EH (cell line): ENCODE results near the gene GABRB1.

ENCODE experiments used
- DNase-seq: peaks from one replicate; pipeline ENCODE4 v3.0.0-alpha.2; 2015; ENCODE audit warnings: low read depth

The GABRB1 gene

DNA sequence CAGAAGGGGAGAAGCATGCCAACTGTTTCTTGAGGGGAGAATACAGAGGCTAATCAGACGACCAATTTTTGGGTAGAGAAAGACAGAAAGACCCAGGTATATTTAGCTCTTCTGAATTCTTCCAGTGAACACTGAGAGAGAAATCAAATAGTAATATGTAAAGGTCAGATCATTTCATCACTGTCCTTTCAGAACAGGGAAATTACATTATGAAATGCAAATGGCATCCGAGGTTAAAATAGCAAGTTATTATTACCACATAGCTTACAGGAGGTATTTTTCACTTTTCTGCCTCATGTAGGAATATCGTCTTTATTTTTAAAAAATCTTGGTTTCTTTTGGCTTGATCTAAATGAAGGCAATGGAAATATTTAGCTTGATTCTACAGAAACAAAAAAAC is 18.0 kb downstream of the GABRB1 start:
- DNase-seq = no peak

DNA sequence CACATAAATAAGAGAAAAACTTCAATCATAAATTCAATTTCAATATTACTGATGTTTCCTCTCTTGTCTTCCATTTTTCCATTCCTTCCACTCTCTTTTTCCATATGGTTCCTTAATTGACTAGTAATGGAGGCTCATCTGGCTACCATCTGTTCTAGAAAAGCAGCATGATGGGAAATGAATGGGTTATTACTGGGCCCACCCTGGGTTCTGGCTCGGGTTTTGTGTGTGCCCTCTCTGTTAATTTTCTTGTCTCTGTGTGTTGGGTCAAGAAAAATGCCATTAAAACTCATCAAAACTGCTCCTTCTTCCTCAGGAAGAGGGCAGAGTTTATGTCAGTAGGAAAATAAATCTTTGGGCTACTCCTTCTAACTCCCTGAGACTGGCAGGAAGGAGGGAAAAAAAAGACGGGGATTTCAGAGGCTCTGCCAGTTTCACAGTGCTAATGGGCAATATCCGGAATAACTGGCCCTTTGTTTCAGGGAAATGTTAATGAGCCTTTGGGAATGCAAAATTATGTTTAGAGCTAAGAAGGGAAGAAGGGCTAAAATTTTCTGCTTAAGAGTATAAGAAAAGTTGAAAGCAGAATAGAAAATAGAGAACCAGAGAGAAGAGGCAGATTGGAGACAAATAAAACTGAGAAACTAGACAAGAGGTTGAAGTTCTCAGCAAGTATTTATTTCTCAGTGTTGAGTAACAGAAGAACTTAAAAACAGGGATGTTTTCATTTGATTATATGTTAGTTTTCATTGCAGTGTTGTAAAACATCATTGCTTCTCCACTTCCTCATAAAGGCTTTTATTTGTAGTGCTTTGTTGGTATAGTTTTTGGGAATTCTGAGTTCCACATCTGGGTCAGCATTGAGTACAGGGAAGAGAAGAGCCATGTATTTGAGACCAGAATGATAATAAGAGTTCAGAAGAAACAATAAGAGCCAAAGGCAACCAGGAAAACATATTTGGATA is 19.7 kb downstream of the GABRB1 start:
- no peak for DNase-seq

DNA sequence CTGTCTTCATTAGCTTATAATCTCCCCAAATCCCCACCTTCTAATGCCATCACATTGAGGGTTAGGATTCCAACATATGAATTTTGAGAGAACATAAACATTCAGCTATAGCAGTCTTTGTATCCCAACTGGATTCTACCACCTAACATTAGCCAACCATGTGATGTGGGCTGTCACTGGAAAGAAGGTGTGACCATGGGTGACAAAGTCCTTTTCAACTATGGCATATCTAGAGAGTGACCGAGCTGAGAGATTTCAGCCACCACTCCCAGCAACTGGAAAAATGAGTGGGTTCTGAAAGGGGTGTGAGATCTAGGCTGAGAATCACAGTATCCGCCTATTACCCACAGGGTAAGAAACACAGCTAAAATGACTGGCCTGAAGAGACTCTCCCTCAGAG is 22.1 kb downstream of the GABRB1 start:
- DNase-seq = no peak

DNA sequence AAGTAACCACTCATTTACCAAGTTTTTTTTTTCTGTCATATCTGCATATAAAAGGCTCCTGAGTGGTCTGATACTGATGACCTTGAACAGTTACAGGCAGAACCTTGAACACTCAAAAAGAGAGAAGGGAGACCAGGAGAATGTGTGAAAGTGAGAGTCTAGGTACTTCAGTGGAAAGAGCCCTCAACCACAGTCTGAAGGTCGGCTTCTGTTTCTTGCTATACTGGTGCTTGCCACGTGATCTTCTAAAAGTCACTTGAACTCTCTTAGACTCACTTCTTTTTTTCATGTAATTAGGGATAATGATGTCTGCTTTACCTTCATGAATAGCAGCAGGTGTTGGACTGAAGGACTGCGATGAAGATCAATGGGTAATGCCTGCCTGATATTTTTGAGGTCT is 22.8 kb downstream of the GABRB1 start:
- no peak for DNase-seq

DNA sequence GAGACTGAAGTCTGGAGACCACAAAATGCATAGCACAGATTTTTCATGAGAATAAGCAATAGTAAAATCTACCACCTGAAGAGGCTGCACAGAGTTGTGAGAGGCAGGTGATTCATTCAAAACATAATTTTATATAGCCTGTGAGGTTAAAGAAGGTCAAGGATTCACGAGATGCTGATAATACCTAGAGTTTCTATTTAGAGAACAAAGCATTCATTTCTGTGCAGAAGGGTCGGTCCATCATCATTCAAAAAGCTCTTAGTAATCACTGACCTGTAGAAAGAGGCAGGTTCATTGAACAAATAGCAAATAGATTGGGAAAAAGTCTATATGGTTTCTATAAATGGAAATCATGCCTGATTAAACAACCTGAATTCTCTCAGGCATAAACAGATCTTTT is 26.6 kb downstream of the GABRB1 start:
- DNase-seq = no peak

DNA sequence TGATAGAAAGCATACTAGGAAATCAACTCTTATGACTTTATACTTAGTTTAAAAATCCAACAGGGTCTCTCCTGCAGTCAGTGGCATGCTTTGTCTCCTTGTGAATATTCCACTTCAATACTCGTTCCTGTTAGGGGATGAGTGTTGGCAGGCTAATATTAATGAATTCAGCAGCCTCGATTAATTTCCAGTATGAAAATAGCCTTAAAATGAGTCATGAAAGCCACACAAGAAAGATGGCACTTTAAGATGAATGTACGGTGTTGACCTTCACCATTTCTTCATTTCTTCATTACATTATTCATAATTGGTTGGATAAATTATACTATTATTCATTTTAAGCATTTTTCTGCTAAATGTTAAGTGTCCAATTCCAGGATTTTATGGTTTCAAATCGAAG is 29.2 kb downstream of the GABRB1 start:
- DNase-seq = no peak

DNA sequence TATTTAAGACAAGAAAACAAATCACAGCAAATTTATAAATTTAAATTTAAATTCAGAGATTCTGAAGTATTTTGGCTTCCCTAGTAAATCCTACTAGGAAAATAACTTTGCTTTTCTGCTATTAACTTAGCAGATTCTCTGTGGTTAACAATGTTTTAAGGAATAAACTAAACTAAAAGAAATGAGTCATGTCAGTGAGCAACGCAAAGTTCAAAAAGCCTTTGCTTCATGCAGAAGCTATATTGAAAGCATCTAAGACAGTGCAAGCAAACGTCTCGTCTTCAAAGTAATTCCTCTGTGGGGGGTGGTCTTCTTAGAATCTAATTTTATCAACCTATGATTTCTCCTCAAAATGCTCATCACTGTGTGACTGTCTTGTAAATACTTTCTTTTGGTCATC is 30.1 kb downstream of the GABRB1 start:
- DNase-seq = peak; percentile 37

DNA sequence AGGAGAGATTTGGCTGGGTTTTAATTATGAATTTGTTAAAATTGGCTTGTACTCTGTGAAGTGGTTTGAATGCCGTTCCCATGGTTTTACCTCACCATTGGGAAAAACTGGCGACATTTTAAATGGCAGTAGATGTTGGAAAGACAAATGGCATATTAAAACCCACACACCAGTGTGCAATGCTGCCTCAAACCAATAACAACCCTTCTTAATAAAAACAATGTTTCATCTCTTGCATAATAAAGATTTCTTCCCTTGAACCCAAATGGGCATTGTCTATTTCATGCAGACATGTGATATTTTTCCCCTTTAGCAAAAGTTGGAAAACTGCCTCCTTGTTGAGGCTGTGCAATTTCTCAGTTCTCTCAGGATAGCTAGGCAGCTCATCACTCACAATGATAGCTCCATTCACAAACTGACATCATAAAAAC is 33.7 kb downstream of the GABRB1 start:
- DNase-seq = no peak

DNA sequence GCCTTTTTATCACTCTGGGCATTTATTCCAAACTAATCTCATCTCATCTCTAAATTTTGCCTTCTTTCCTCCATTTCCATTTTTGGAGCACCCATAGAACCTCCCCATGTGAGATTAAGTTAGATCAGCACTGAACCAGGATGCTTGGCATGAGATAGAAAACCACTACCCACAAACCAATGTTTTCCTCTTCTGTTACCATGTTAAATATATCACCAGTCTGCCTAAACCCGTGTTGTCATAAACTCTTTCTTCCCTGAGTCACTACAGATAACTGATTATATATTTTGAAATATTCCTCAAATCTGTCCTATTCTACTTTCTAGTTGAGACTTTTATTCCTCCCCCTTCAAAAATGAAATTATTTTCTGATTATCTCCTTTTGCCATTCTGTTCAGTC is 37.6 kb downstream of the GABRB1 start:
- no peak for DNase-seq

DNA sequence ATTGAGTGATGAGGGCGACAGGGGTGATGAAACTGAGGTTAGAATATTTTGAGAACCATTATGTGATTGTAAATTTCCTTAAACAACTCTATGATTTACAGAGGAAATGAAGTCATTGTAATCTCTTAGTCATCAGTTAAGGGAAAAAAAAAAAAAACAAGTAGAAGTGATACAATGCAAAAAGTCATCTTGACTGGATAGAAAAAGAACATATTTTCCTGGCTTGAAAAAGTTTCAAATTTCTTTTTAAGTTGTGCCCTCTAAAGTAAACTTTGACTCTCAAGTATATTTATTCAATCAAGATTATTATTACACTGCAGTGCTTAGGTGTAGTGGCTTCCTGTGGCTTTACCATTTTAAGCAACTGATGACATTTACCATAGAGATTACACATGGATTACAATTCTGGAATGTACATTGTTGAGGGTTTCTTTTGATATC is 40.6 kb downstream of the GABRB1 start:
- DNase-seq = peak; percentile 66

DNA sequence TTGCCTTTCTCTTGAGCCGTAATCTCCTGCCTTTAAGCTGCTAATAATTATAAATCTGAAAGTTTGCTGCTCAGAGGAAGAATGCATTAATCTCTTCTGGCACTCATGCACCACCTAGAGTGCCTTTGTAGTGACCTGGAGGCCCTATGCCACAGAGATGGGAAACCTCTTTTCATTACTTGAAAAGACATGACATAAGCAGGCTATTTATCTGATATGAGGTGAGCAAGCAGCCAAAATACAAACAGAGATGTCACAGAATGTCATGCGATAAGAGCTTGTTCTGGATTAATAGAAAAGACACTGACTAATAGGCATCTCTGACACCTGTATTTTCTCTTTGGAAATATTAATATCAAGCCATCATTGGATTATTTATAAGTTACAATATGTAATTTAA is 42.3 kb downstream of the GABRB1 start:
- DNase-seq = no peak

DNA sequence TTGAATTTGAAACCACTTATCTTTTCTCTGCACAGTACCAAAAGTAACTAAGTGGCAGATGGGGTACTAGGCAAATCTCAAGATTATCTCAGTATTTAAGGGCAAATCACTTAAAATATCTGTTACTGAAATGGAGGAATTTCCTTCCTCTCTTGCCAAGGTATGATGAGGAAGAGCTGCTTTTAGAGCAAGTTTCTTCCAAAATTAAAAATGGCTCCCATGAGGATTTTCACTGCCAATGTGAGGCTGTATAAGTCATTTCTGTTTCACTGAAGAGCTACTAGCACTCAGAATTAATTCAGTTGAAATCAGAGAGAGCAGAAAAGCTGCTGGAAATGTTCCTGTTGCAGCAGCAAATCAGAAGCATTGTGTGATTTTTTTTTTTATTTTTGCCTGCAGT is 43.4 kb downstream of the GABRB1 start:
- DNase-seq = no peak

DNA sequence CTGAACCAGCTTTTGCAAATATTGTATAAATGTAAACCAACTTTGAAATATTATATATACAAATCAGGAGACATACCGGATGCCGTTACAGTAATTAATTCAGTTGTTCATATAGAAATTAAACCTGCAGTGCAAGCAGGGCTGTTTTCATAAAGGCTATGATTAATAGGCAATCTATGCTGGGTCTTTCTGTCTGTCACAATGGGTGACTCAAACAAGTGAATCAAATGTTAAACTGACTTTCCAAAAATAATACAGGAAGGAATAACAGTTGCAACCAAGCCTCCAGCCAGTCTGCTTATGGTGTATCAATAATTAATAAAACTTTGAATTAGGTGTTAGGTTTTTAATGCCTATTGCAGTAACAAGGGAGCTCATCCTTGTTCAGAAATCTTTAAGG is 43.9 kb downstream of the GABRB1 start:
- peak; percentile 45 for DNase-seq

DNA sequence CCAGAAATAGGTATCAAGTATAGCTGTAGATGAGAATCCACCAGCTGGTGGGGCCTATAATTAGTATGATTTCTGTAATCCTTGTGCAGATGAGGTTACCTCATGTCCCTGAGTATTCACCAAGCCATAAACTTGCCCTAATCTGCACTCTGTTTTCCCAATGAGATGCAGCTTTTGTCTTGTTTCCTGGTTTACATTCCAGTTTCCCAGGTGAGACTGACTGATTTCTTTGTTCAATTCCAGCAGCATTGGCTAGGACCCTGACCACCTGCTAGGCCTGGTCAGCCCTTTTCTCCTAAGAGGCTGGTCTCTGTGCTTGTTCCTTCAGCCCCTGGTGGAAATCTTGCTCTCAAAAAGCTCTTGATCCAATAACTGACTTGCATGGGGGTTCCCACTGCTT is 44.6 kb downstream of the GABRB1 start:
- no peak for DNase-seq

DNA sequence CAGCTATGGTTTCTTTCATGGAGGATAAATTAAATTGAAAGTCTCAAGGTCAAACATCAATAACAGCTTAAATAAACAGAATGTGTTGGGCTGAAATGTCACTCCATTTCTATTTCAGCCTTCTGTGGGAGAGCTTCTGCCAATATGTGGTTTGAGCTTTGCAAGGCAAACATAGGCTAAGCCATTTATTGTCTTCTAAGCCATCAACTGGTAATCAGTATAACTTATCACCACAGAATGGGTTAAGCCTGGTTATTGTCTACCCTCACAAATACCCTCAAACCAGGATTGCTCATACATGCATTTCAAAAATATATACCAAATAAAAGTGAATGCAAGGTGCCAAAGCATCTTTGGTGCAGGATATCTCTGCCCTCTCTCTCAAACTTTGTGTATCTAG is 52.7 kb downstream of the GABRB1 start:
- DNase-seq = no peak

DNA sequence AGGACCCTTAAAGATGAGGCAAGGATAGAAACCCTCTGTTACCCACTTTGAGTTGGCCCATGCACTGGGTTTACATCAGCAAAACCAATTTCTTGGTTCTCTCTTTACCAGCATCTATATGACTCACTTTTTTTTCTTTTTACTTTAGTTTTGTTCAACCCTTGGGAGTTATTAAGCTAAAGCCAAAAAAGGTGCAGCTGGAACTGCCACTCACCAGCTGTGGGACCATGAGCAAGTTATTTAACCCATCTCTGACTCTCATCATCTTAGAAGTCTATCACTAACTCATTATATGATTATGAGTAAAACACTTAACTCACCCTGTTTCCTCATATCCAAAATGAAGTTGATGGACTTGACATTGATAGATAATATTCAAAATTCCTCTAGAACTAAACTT is 53.4 kb downstream of the GABRB1 start:
- DNase-seq = no peak

DNA sequence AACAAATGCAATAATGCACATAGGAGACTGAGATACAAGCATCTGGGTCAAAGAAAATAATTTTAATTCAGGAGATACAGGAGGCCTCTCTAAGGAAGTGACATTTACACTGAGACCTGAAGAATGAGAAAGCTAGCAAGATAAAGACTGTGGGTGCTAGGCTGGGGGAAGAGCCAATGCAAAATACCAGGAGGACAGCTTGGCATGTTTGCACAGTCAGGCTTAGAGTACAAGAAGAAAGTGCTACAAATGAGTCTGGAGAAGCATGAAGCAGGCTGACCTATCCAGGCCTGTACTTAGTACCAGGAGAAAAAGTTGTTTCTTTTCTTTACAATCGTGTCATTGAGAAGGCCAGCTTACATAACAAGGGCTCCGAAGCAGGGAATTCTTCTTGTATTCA is 56.9 kb downstream of the GABRB1 start:
- no peak for DNase-seq

DNA sequence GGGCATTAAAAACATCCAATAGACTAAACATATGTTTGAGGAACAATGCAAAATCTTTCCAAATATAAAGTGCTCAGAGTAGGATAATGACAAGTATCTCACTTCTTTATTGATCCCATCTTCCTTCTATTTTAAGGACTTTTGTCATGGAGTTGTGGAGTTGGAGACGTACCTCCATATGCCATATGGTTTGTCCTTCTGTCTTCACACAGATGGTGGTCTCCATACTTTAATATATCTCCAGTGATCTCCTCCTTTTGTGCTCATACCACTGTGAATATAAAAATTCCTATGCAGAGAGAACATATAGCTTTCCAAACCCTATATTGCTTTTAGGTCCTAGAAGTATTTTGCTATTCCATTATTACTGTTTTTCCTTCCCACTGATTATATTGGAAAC is 64.5 kb downstream of the GABRB1 start:
- DNase-seq = no peak

DNA sequence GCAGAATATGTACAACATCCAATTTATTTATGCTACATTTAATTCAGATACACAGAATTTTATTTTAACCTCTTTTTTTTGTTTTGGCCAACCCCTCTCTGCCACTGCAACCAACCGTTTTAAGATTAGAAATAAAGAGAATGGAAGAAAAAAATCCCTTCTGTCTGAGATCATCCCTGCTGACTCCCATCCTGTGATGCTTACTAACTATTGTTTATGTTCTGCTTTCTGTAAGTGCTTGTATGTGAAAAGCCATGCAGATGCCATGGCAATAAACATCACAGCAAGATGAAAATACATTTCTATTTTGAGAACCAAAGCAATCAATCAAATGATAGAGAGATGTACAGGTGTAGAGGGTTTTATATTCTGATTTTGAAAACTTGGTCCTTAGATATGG is 70.1 kb downstream of the GABRB1 start:
- DNase-seq = no peak

DNA sequence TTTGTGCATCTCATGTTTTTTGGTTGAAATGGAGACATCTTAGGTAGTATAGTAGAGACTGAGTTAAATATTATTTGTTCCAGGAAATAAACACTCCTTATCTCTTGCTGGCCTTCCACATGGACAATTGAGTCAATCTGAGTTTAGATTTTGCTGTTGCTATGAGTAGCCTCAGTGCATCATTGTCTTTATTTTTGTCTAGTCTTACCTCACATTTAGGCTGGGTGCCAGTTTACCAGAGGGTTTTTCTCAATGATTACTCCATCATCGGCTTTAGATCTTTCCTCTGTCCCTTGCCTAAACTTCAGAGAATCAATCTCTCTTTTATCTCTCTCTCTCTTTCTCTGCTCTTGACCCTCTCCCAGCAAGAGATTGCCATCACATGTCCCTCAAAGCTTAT is 73.6 kb downstream of the GABRB1 start:
- no peak for DNase-seq

DNA sequence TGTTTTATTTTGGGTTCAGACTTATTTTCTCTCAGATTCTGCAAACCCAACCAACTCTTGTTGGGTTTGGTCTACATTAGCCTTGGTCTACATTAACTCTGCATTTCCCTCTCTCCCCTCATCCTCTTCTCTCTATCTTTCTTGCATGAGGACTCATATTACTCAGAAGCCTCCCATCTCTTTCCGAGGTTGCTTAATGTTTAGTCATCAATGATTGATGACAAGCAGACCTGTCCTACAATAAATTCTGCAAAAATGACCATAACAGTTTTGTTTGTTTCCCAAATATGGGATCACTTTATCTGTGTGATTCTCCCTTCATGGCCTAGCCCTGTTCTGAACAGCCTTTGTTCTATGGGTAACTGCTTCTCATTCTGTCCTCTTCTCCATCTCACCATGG is 75.2 kb downstream of the GABRB1 start:
- DNase-seq = no peak

DNA sequence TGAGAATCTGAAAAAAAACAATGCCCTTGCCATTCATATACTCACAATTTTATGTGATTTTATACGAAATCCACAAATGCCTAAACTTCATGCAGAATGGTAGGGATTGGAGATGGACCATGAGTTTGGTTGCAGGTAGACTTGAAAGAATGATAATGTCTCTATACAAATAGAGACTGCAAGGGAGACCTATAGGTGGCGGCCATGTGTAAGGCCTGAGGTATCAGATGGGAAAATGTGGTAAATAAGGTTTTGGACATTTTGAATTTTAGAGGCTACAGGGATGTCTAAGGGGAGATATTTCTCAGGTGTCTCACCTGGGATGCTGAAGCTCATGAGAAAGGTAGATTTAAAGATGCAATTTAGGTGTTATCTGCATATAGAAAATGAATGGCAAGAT is 78.0 kb downstream of the GABRB1 start:
- DNase-seq = no peak

DNA sequence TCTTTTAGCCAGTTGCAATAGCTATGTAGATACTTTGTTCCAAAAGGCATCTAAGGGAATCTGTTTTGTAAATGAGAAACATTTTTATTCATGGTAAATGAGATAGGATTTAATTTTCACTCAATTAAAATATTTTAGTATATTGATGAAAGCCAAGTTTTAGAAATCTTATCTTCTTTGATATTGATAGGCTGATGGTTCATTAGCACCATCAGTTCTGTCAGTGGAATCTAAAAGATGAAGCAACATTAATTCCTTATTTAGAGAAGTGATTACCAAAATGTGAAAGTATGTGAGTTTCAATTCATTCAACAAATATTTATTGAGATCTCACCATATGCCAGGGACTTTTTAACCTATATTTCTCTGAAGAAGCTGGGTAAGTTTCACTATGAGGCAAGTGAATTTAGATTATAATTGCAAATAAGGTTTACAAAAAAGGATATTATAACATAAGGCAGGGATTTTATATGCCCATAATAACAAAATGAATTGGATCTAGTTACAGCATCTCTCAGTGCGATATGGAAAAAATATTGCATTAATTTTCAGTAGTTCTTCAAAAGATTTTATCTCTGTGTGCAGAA is 79.3 kb downstream of the GABRB1 start:
- DNase-seq = no peak
